ENCODE results near the gene FGL2.
"Not testable (repeated sequence)": the region's sequence is repeated elsewhere in the genome, so short reads cannot be mapped to it uniquely, and the experiment has no call there.

- not testable (repeated sequence) for TF ChIP-seq POLR2AphosphoS5 (IDR thresholded peaks at IDR 0.05)
- TF ChIP-seq, protein P1, sequence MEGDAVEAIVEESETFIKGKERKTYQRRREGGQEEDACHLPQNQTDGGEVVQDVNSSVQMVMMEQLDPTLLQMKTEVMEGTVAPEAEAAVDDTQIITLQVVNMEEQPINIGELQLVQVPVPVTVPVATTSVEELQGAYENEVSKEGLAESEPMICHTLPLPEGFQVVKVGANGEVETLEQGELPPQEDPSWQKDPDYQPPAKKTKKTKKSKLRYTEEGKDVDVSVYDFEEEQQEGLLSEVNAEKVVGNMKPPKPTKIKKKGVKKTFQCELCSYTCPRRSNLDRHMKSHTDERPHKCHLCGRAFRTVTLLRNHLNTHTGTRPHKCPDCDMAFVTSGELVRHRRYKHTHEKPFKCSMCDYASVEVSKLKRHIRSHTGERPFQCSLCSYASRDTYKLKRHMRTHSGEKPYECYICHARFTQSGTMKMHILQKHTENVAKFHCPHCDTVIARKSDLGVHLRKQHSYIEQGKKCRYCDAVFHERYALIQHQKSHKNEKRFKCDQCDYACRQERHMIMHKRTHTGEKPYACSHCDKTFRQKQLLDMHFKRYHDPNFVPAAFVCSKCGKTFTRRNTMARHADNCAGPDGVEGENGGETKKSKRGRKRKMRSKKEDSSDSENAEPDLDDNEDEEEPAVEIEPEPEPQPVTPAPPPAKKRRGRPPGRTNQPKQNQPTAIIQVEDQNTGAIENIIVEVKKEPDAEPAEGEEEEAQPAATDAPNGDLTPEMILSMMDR (IDR thresholded peaks at IDR 0.05), result not testable (repeated sequence)
Observed at GRCh38 chr7:77172437-77173172, 27.0 kb downstream of the FGL2 start.
